CD4-positive, alpha-beta memory T cell (primary cell): ENCODE measurements around the gene RXRG. TPM values are rescaled to one million over a fixed set of nuclear protein-coding genes. Genes with fewer than 3 reads are reported as not detected.

Source experiments
- CTCF ChIA-PET: fragments of 350-600 bp; sonication (Branson Sonifier 250); formaldehyde crosslinking; loops from one replicate; lab custom pipeline; 2021; ENCODE audit warnings: inconsistent platforms; ENCODE audit not compliant: partially characterized antibody; lab: Charles Lee
- POLR2A ChIA-PET: fragments of 350-600 bp; sonication (Branson Sonifier 250); formaldehyde crosslinking; loops from one replicate; lab custom pipeline; 2021; ENCODE audit not compliant: partially characterized antibody; lab: Charles Lee
- DNase-seq, 5 donors: peaks; one replicate each; pipeline versions ENCODE4 v3.0.0 to v3.0.0-alpha.2; 2020 to 2022; ENCODE audit warnings: mixed read lengths in 1 of 5
- H3K27ac ChIP-seq: one replicate; pipeline ENCODE4 v1.7.0; 2013; ENCODE audit warnings: low read depth, low read length
- H3K27me3 ChIP-seq: 2 replicates; pipeline ENCODE4 v1.7.0; 2013; ENCODE audit warnings: mild to moderate bottlenecking, low read length, moderate library complexity; ENCODE audit not compliant: insufficient read depth
- H3K36me3 ChIP-seq: 2 replicates; pipeline ENCODE4 v1.7.0; 2013; ENCODE audit warnings: mild to moderate bottlenecking, low read length, moderate library complexity; ENCODE audit not compliant: insufficient read depth
- H3K4me1 ChIP-seq: 2 replicates; pipeline ENCODE4 v1.7.0; 2013; ENCODE audit warnings: mild to moderate bottlenecking, low read length, moderate library complexity; ENCODE audit not compliant: insufficient read depth
- H3K4me3 ChIP-seq, 2 donors: one replicate each; pipeline ENCODE4 v1.7.0; 2013; ENCODE audit warnings: low read length in 2 of 2, mild to moderate bottlenecking in 1 of 2
- H3K9me3 ChIP-seq, 2 donors: one replicate each; pipeline ENCODE4 v1.7.0; 2013; ENCODE audit warnings: low read length in 2 of 2, control low read depth in 1 of 2; ENCODE audit not compliant: control insufficient read depth in 1 of 2
- H3K27ac Mint-ChIP-seq, 7 donors: one replicate each; pipeline ENCODE4 v1.8.0; 2020 to 2021; ENCODE audit warnings: mixed read lengths in 7 of 7, mild to moderate bottlenecking in 6 of 7, inconsistent platforms in 3 of 7, moderate library complexity in 3 of 7
- H3K27me3 Mint-ChIP-seq, 2 donors: one replicate each; pipeline ENCODE4 v1.8.0; 2020 to 2021; ENCODE audit warnings: mixed read lengths in 2 of 2
- H3K36me3 Mint-ChIP-seq, 2 donors: one replicate each; pipeline ENCODE4 v1.8.0; 2020 to 2021; ENCODE audit warnings: mixed read lengths in 2 of 2, inconsistent platforms in 1 of 2, mild to moderate bottlenecking in 1 of 2
- H3K4me1 Mint-ChIP-seq, 4 donors: one replicate each; pipeline ENCODE4 v1.8.0; 2020 to 2021; ENCODE audit warnings: mixed read lengths in 4 of 4, mild to moderate bottlenecking in 1 of 4
- H3K4me3 Mint-ChIP-seq, 8 donors: one replicate each; pipeline ENCODE4 v1.8.0; 2020 to 2021; ENCODE audit warnings: mixed read lengths in 8 of 8, mild to moderate bottlenecking in 7 of 8, moderate library complexity in 6 of 8, inconsistent platforms in 3 of 8
- H3K9me3 Mint-ChIP-seq, 8 donors: one replicate each; pipeline ENCODE4 v1.8.0; 2020 to 2021; ENCODE audit warnings: mixed read lengths in 8 of 8, mild to moderate bottlenecking in 5 of 8, inconsistent platforms in 3 of 8, moderate library complexity in 1 of 8
- intact Hi-C: fragments of 100-400 bp; cut with micrococcal nuclease; formaldehyde crosslinking; loops from one replicate; pipeline ENCODE4 v1.15.1; 2023
- polyA plus RNA-seq, 2 donors: library from polyadenylated mRNA; unstranded; fragments of 300-500 nt; fragmentation: Illumina TruSeq; gene quantifications; one replicate each; pipeline ENCODE4 v1.2.3, GENCODE V29; 2021
- total RNA-seq, 2 experiments: library from RNA; stranded (reverse); gene quantifications; one replicate each; pipeline ENCODE4 v1.2.3, GENCODE V29; 2021

The RXRG gene
- total and polyA plus RNA-seq, 4 experiments from 2014 or later, result not detected

DNA sequence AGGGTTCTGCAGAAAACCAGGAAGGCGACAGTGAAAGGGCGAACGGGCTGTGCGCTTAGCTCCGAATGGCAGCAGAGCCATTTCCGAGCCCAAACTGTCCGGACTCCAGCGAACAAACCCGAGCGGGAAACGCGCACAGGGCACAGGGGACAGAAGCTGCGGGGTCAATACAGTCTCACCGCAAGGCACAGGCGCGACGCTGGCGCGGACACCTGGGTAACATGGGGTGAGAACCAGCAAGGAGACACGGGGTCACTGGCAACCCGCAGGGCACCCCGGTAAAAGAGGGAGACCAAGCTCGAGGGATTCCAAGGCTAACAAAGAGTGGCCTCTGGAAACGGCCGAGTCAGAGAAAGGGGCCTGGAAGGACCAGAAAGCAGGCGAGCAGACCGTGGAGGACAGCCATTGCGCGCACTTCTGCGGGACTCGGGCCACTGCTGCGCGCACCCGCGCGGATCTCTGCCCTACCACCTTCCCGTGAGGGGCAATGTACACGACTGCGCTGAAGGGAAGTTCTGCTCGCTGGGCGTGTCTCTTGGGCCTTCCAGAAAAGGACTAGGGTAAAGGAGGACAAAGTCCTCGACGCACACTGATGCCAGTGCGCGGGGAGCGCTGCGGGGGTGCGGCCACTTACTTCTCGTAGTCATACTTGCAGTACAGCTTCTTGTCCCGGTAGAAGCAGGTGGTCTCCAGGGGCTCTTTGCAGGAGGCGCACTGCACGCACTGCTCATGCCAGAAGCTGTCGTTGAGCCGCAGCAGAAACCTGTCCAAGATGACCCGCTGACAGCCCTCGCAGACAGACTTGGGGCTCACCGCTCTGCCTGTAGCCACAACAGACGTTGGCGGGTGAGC is 92.3 kb downstream of the RXRG start:
- CTCF ChIA-PET, result interaction anchor here (1.0 to 1.6 kb wide), 2 partner anchors 13 to 14 kb away, joined by 3 read pairs; no protein-coding TSS in a partner anchor
- H3K27me3 ChIP-seq, result peaks cover 19% of the 10 kb centered on the region

GRCh38 chr1:165351863-165352441 is 93.0 kb downstream of the RXRG start:
- Histone ChIP-seq H3K36me3 (no peaks in the 10 kb centered on the region), H3K27ac (no peak overlapping the region), H3K4me3 (no peak overlapping the region), H3K27me3 (peaks cover 19% of the 10 kb centered on the region), H3K9me3 (no peaks in the 10 kb centered on the region), H3K4me1 (no peaks in the 10 kb centered on the region)
- Mint-ChIP-seq H3K27ac (no peak overlapping the region), H3K4me1 (peaks cover 5 to 36% (median 8%) of the 10 kb centered on the region in 4 donors), H3K36me3 (no peaks in the 10 kb centered on the region), H3K4me3 (no peak overlapping the region), H3K27me3 (peaks cover 64 to 65% of the 10 kb centered on the region in 2 donors), H3K9me3 (peaks cover 0 to 1% (median 0%) of the 10 kb centered on the region in 8 donors)
- intact Hi-C loops, result no loop called here
- DNase-seq, result no peak
- CTCF ChIA-PET, result interaction anchor here (1.6 to 2.3 kb wide), 2 partner anchors 14 to 16 kb away, joined by 3 to 18 read pairs; no protein-coding TSS in a partner anchor
- POLR2A ChIA-PET, result no interaction called here

More for the DNA sequence above, 92.3 kb downstream of the RXRG start:
- Mint-ChIP-seq H3K4me1 (peaks cover 6 to 39% (median 10%) of the 10 kb centered on the region in 4 donors), H3K27me3 (peaks cover 67 to 68% of the 10 kb centered on the region in 2 donors), H3K27ac (no peak overlapping the region), H3K4me3 (no peak overlapping the region), H3K36me3 (no peaks in the 10 kb centered on the region), H3K9me3 (peaks cover 0 to 1% (median 0%) of the 10 kb centered on the region in 8 donors)
- no peak overlapping the region for H3K4me3 ChIP-seq
- no peaks in the 10 kb centered on the region for H3K36me3 ChIP-seq
- intact Hi-C loops, result no loop called here
- no peaks in the 10 kb centered on the region for H3K9me3 ChIP-seq
- no peaks in the 10 kb centered on the region for H3K4me1 ChIP-seq
- H3K27ac ChIP-seq, result no peak overlapping the region
- POLR2A ChIA-PET, result no interaction called here
- DNase-seq, result no peak

Other genes with a start within 250 kb of the RXRG start
- not detected for gene LMX1A, start 88.4 kb downstream of the RXRG start, total RNA-seq
- not detected for gene LMX1A, start 88.4 kb downstream of the RXRG start, polyA plus RNA-seq
- gene LRRC52, start 98.9 kb upstream of the RXRG start, total RNA-seq, result not detected
- gene LRRC52, start 98.9 kb upstream of the RXRG start, polyA plus RNA-seq, result not detected
- 10 to 100 TPM; 67.6 to 74.0 TPM for gene MGST3, start 186.1 kb upstream of the RXRG start, total RNA-seq
- 100 to 1,000 TPM; 171 to 176 TPM for gene MGST3, start 186.1 kb upstream of the RXRG start, polyA plus RNA-seq